Heart left ventricle (tissue), 13 donors: ENCODE results near the gene CLEC4G.

Experiments used
- CTCF ChIP-seq, 12 donors: fragments of 200-600 bp; sonication (generic) in 4 of 12; IDR thresholded peaks; one replicate each; pipeline versions ENCODE4 v1.5.0 to v1.8.0; 2018 to 2022; ENCODE audit warnings: antibody characterized with exemption in 12 of 12, mild to moderate bottlenecking in 5 of 12
- POLR2A ChIP-seq, 2 donors: fragments of 450-650 bp; IDR thresholded peaks; one replicate each; pipeline ENCODE4 v1.6.1; 2017; ENCODE audit warnings: antibody characterized with exemption in 2 of 2, mild to moderate bottlenecking in 2 of 2, moderate library complexity in 2 of 2
- donor health status: ischemic (EF 13 %, LVEDD 7.1; RV severe dilation, severe dysfunction).
- donor health status: DM: no; HTN: yes; CAD: no.
- donor health status: DM: no; HTN: no; CAD: no.
- donor health status: ischemic (EF 25% LVEDD 6.9; RV normal size, moderate dysfunction).
- donor health status: ischemic (EF 25% LVEDD 5.7; RV mildly dilated, moderate dysfunction).
- donor health status: ischemic (EF 35%, LVEDD 5.7; RV mildly dilated, moderate dysfunction).
- donor health status: nonischemic (EF 11% LVEDD 7.7; RV severe dilation, severe dysfunction).
- donor health status: DM: yes; HTN: yes; CAD: no.
- donor health status: PGD.
- donor health status: ischemic (EF 29% LVEDD 5.4; RV normal size, mild dysfunction).
- donor health status: nonischemic (EF 23%, LVEDD 6.1; RV moderate dilation, normal function).

- TF ChIP-seq CTCF (IDR thresholded peaks at IDR 0.05) (no peak), POLR2A (IDR thresholded peaks at IDR 0.05) (no peak)
These were observed 44.7 kb downstream of the CLEC4G start for GRCh38 chr19:7687177-7687576.
